GM21515 (cell line): ENCODE data around the gene NDUFAF8.

Experiments used
- ATAC-seq: cut with Tn5 transposase; IDR thresholded peaks from one replicate; pipeline ENCODE4 v1.9.1; 2021; ENCODE audit not compliant: unreplicated experiment

NDUFAF8 gene

GRCh38 chr17:81238490-81238814 is 666 bp upstream of the NDUFAF8 start:
- ATAC-seq = no peak

- ATAC-seq = no peak
These were observed 817 bp downstream of the NDUFAF8 start for GRCh38 chr17:81239714-81240555.

GRCh38 chr17:81240761-81241160 is 1.6 kb downstream of the NDUFAF8 start:
- no peak for ATAC-seq

GRCh38 chr17:81241203-81241602 is 2.1 kb downstream of the NDUFAF8 start:
- ATAC-seq = no peak

GRCh38 chr17:81241648-81242420 is 2.7 kb downstream of the NDUFAF8 start:
- ATAC-seq = no peak

GRCh38 chr17:81242421-81243332 is 3.6 kb downstream of the NDUFAF8 start:
- no peak for ATAC-seq

- no peak for ATAC-seq
These were observed 4.2 kb downstream of the NDUFAF8 start for GRCh38 chr17:81243333-81243664.

- ATAC-seq = no peak
These were observed 5.4 kb downstream of the NDUFAF8 start for GRCh38 chr17:81244358-81245023.

GRCh38 chr17:81245024-81245664 is 6.0 kb downstream of the NDUFAF8 start:
- no peak for ATAC-seq

GRCh38 chr17:81245665-81246342 is 6.7 kb downstream of the NDUFAF8 start:
- ATAC-seq = no peak

GRCh38 chr17:81246343-81246670 is 7.2 kb downstream of the NDUFAF8 start:
- ATAC-seq = no peak

GRCh38 chr17:81246679-81247338 is 7.7 kb downstream of the NDUFAF8 start:
- no peak for ATAC-seq

GRCh38 chr17:81247339-81247990 is 8.3 kb downstream of the NDUFAF8 start:
- no peak for ATAC-seq

GRCh38 chr17:81248649-81249048 is 9.5 kb downstream of the NDUFAF8 start:
- no peak for ATAC-seq

- ATAC-seq = no peak
These were observed 10.3 kb downstream of the NDUFAF8 start for GRCh38 chr17:81249223-81250040.

- ATAC-seq = no peak
These were observed 11.4 kb downstream of the NDUFAF8 start for GRCh38 chr17:81250286-81251093.

GRCh38 chr17:81251094-81251708 is 12.1 kb downstream of the NDUFAF8 start:
- ATAC-seq = no peak
